Fibroblast of lung (primary cell): ENCODE data around the gene HNRNPA0. TPM values are rescaled to one million over a fixed set of nuclear protein-coding genes. Genes with fewer than 3 reads are reported as not detected.

ENCODE experiments used
- DNase-seq, 2 donors: peaks; one replicate each; pipeline versions ENCODE4 v3.0.0 to v3.0.0-alpha.2; 2010; ENCODE audit warnings: low read depth in 2 of 2
- H2AFZ ChIP-seq: 2 replicates; pipeline ENCODE4 v1.5.1; 2012; ENCODE audit warnings: low read length, control low read depth, inconsistent platforms
- H3K27ac ChIP-seq: 2 replicates; pipeline ENCODE4 v1.5.1; 2011; ENCODE audit warnings: low read length, control low read depth; ENCODE audit not compliant: insufficient read depth
- H3K27me3 ChIP-seq: 2 replicates; pipeline ENCODE4 v1.5.1; 2011; ENCODE audit warnings: mild to moderate bottlenecking, low read length; ENCODE audit not compliant: control insufficient read depth, insufficient read depth
- H3K36me3 ChIP-seq: 2 replicates; pipeline ENCODE4 v1.5.1; 2011; ENCODE audit warnings: low read length; ENCODE audit not compliant: control insufficient read depth, insufficient read depth
- H3K4me1 ChIP-seq: 2 replicates; pipeline ENCODE4 v1.5.1; 2011; ENCODE audit warnings: low read length; ENCODE audit not compliant: control insufficient read depth, insufficient read depth; ENCODE audit errors: extremely low read depth
- H3K4me2 ChIP-seq: 2 replicates; pipeline ENCODE4 v1.5.1; 2011; ENCODE audit warnings: low read length, control low read depth; ENCODE audit not compliant: insufficient read depth; ENCODE audit errors: extremely low read depth
- H3K4me3 ChIP-seq, 4 experiments: fragments of 200-600 bp in 1 of 4; sonication (generic) in 1 of 4; replicated peaks in 1 of 4; 2 replicates each; pipeline ENCODE4 v1.5.1; 2011 to 2016; ENCODE audit warnings: low read length in 4 of 4, low read depth in 3 of 4, mild to moderate bottlenecking in 3 of 4, control low read depth in 2 of 4, inconsistent platforms in 1 of 4, mixed read lengths in 1 of 4; ENCODE audit not compliant: insufficient read depth in 1 of 4; ENCODE audit errors: control extremely low read depth in 1 of 4
- H3K79me2 ChIP-seq: 2 replicates; pipeline ENCODE4 v1.5.1; 2012; ENCODE audit warnings: mild to moderate bottlenecking, low read length, inconsistent platforms; ENCODE audit not compliant: control insufficient read depth, insufficient read depth
- H3K9ac ChIP-seq: 2 replicates; pipeline ENCODE4 v1.5.1; 2011; ENCODE audit warnings: mild to moderate bottlenecking, low read length, control low read depth; ENCODE audit not compliant: insufficient read depth
- H3K9me3 ChIP-seq: 2 replicates; pipeline ENCODE4 v1.5.1; 2012; ENCODE audit warnings: low read depth, low read length; ENCODE audit not compliant: control insufficient read depth, insufficient read depth
- H4K20me1 ChIP-seq: 2 replicates; pipeline ENCODE4 v1.5.1; 2011; ENCODE audit warnings: low read length; ENCODE audit not compliant: control insufficient read depth, insufficient read depth; ENCODE audit errors: extremely low read depth
- EZH2 ChIP-seq: IDR thresholded peaks from 2 replicates; pipeline ENCODE4 v1.5.1; 2012; ENCODE audit warnings: low read length, control low read depth, mild to moderate bottlenecking; ENCODE audit errors: missing control alignments
- polyA plus RNA-seq, 2 donors: library from polyadenylated mRNA; depleted of rRNA in 1 of 2; stranded (reverse) in 1 of 2; unstranded in 1 of 2; fragments of >200 nt; gene quantifications; 2 replicates each; pipeline ENCODE4 v1.2.1, GENCODE V29; 2011 to 2012; ENCODE audit warnings: missing spikeins in 1 of 2
- total RNA-seq: library from RNA; depleted of rRNA; stranded (reverse); fragments of >200 nt; gene quantifications from 2 replicates; pipeline ENCODE4 v1.2.1, GENCODE V29; 2014
- TF ChIP-seq, protein P1 (sequence below), 2 donors: IDR thresholded peaks in 1 of 2; conservative IDR thresholded peaks in 1 of 2; 1 replicate in 1 of 2; 2 replicates in 1 of 2; pipeline ENCODE4 v1.5.1; 2011 to 2012; ENCODE audit warnings: low read length in 2 of 2, control low read depth in 1 of 2, inconsistent platforms in 1 of 2, low read depth in 1 of 2, mild to moderate bottlenecking in 1 of 2

HNRNPA0 gene
- total and polyA plus RNA-seq, 2 donors (not counting 1 experiment from before 2014, with no cell fraction given), result 9.4 to 11.6 TPM

DNA sequence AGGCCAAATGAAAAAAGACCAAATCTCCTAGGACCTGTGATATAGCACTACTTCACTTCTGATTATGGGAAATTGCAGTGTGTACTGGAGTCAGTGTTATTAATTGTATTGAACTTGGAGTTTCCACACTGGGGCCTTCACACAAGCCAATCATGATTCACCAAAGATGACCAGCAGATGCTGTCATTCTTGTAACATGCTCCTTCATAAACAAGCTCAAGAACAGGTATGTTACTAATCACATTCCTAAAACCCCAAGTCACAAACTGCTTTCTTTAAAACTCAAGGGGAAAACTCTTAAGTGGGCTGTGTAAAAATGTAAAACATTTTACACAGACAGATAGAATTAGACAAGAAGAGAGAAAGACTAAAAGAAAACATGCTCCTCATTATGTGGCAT lies 23.8 kb downstream of the HNRNPA0 start:
- no peaks in the 10 kb centered on the region for H3K9me3 ChIP-seq
- peak in 1 of 2 donors; percentile 82 for DNase-seq
- TF ChIP-seq, protein P1, sequence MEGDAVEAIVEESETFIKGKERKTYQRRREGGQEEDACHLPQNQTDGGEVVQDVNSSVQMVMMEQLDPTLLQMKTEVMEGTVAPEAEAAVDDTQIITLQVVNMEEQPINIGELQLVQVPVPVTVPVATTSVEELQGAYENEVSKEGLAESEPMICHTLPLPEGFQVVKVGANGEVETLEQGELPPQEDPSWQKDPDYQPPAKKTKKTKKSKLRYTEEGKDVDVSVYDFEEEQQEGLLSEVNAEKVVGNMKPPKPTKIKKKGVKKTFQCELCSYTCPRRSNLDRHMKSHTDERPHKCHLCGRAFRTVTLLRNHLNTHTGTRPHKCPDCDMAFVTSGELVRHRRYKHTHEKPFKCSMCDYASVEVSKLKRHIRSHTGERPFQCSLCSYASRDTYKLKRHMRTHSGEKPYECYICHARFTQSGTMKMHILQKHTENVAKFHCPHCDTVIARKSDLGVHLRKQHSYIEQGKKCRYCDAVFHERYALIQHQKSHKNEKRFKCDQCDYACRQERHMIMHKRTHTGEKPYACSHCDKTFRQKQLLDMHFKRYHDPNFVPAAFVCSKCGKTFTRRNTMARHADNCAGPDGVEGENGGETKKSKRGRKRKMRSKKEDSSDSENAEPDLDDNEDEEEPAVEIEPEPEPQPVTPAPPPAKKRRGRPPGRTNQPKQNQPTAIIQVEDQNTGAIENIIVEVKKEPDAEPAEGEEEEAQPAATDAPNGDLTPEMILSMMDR (conservative IDR thresholded peaks at IDR 0.05 in 1 of 2, IDR thresholded peaks at IDR 0.05 in 1 of 2; ENCODE audit: low read depth in 1 of 2, low read length in 2 of 2), result no peak
- no peak for TF ChIP-seq EZH2
- no peaks in the 10 kb centered on the region for H3K79me2 ChIP-seq
- H3K27ac ChIP-seq, result no peak overlapping the region
- no peaks in the 10 kb centered on the region for H3K36me3 ChIP-seq
- H3K4me1 ChIP-seq, result no peaks in the 10 kb centered on the region
- no peaks in the 10 kb centered on the region for H3K27me3 ChIP-seq
- H2AFZ ChIP-seq, result no peak overlapping the region
- no peak overlapping the region for H3K4me3 ChIP-seq
- H4K20me1 ChIP-seq, result no peaks in the 10 kb centered on the region
- no peak overlapping the region for H3K4me2 ChIP-seq
- H3K9ac ChIP-seq, result no peak overlapping the region

DNA sequence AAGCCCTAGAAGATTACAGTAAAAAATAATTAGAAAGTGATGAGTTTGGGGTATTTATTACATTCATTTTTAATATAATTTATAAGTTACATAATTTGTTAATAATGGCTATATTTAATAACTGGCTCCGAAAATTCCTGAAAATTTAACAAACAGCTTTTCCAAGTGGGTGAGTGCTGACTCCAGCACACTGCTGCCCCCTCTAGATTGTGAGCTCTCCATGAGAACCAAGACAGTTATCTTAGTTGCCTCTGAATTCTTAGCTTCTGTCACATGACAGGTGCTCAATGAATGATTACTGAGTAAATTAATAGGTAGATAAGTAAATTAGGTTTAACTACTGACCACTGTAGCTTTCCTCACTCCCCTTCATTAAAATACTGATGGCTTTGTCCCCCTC lies 26.1 kb downstream of the HNRNPA0 start:
- no peaks in the 10 kb centered on the region for H3K79me2 ChIP-seq
- no peaks in the 10 kb centered on the region for H3K4me1 ChIP-seq
- no peak overlapping the region for H3K4me2 ChIP-seq
- no peak overlapping the region for H2AFZ ChIP-seq
- H3K4me3 ChIP-seq, result no peak overlapping the region
- H3K27ac ChIP-seq, result no peak overlapping the region
- no peaks in the 10 kb centered on the region for H3K36me3 ChIP-seq
- no peaks in the 10 kb centered on the region for H3K9me3 ChIP-seq
- H3K9ac ChIP-seq, result no peak overlapping the region
- no peaks in the 10 kb centered on the region for H4K20me1 ChIP-seq
- H3K27me3 ChIP-seq, result no peaks in the 10 kb centered on the region
- no peak for DNase-seq
- TF ChIP-seq, protein P1 (conservative IDR thresholded peaks at IDR 0.05 in 1 of 2, IDR thresholded peaks at IDR 0.05 in 1 of 2; ENCODE audit: low read depth in 1 of 2, low read length in 2 of 2), result no peak
- no peak for TF ChIP-seq EZH2

DNA sequence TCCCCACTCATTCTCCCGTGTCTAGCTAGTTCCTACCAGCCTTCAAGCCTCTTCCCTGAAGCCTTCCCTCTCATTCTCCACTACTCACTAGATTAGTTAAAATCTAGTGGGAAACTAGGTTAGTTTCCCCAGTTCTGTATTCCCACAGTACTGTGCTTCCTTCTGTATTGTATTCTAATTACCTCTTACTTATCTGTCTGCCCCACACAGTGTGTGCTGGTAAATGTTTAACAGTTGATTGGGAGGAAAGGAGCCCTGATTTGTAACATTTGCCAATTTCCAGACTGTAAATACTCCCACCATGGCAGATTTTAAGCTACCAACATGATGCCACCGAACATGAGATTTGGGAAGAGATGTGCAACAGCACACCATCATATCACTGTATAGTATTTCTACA lies 26.5 kb downstream of the HNRNPA0 start:
- Histone ChIP-seq H3K27ac (no peak overlapping the region), H3K4me1 (no peaks in the 10 kb centered on the region), H3K4me3 (no peak overlapping the region), H3K9me3 (no peaks in the 10 kb centered on the region), H4K20me1 (no peaks in the 10 kb centered on the region), H3K9ac (no peak overlapping the region), H2AFZ (no peak overlapping the region), H3K27me3 (no peaks in the 10 kb centered on the region), H3K79me2 (no peaks in the 10 kb centered on the region), H3K4me2 (no peak overlapping the region), H3K36me3 (no peaks in the 10 kb centered on the region)
- DNase-seq, result no peak
- TF ChIP-seq EZH2, result no peak
- TF ChIP-seq, protein P1 (conservative IDR thresholded peaks at IDR 0.05 in 1 of 2, IDR thresholded peaks at IDR 0.05 in 1 of 2; ENCODE audit: low read depth in 1 of 2, low read length in 2 of 2), result no peak
